HepG2 (cell line): ENCODE results near the gene ENDOG. TPM values are rescaled to one million over a fixed set of nuclear protein-coding genes. Genes with fewer than 3 reads are reported as not detected.

Experiments
- ATAC-seq: fragments of 200-7000 bp; cut with Tn5 transposase; 3 replicates; pipeline ENCODE4 v1.9.1; 2020; ENCODE audit warnings: mild to moderate bottlenecking, moderate library complexity
- BruUV-seq: library from RNA; stranded (reverse); fragments of 400-500 nt; replicated peaks from 2 replicates; lab custom pipeline; 2021; lab: Mats Ljungman, UMichigan
- CTCF ChIA-PET: fragments of 300-600 bp; formaldehyde crosslinking; extraction: SDS; loops from one replicate; lab custom pipeline; 2021; ENCODE audit warnings: low total read pairs, inconsistent platforms, low intra/inter-chr PET ratio; lab: Yijun Ruan, JAX
- POLR2A ChIA-PET: fragments of 350-600 bp; sonication (Branson Sonifier 250); formaldehyde crosslinking; loops from one replicate; lab custom pipeline; 2020; ENCODE audit warnings: antibody characterized with exemption, inconsistent platforms; lab: Yijun Ruan, JAX
- DNase-seq: peaks from one replicate; pipeline ENCODE4 v3.0.0-alpha.2; 2015; ENCODE audit warnings: low spot score
- FAIRE-seq: peaks from 3 replicates; lab custom pipeline; 2011; peaks lifted over from hg19 to GRCh38; lab: Jason Lieb, UNC
- H2AFZ ChIP-seq: one replicate; pipeline ENCODE4 v1.6.1; 2011; ENCODE audit warnings: low read length, inconsistent platforms
- H3K27ac ChIP-seq: fragments of 300-600 bp; 3 replicates; pipeline ENCODE4 v1.8.0; 2011; ENCODE audit warnings: mixed run types, mild to moderate bottlenecking, mixed read lengths, low read length, inconsistent platforms; ENCODE audit not compliant: insufficient read depth; ENCODE audit errors: extremely low read length
- H3K27me3 ChIP-seq, 2 experiments: fragments of 200-600 bp in 1 of 2; 2 replicates in 1 of 2; 3 replicates in 1 of 2; pipeline versions ENCODE4 v1.6.0 to v1.8.0; 2011; ENCODE audit warnings: low read length in 2 of 2, mild to moderate bottlenecking in 2 of 2, moderate library complexity in 2 of 2, inconsistent platforms in 1 of 2; ENCODE audit not compliant: insufficient read depth in 2 of 2, control insufficient read depth in 1 of 2
- H3K36me3 ChIP-seq, 2 experiments: fragments of 200-600 bp in 1 of 2; replicated peaks in 1 of 2; 2 replicates in 1 of 2; 3 replicates in 1 of 2; pipeline versions ENCODE4 v1.5.1 to v1.8.0; 2011; ENCODE audit warnings: low read length in 2 of 2, inconsistent platforms in 1 of 2; ENCODE audit not compliant: insufficient read depth in 2 of 2, control insufficient read depth in 1 of 2
- H3K4me1 ChIP-seq: 2 replicates; pipeline ENCODE4 v1.5.1; 2012; ENCODE audit warnings: low read length, inconsistent platforms; ENCODE audit not compliant: insufficient read depth
- H3K4me2 ChIP-seq: 2 replicates; pipeline ENCODE4 v1.6.0; 2011; ENCODE audit warnings: low read depth, low read length, inconsistent platforms
- H3K4me3 ChIP-seq, 3 experiments: fragments of 200-600 bp in 1 of 3; sonication (generic), shearing (Covaris generic) in 1 of 3; replicated peaks in 1 of 3; 2 replicates each; pipeline ENCODE4 v1.5.1; 2011 to 2016; ENCODE audit warnings: low read length in 3 of 3, inconsistent platforms in 2 of 3, low read depth in 2 of 3, mild to moderate bottlenecking in 2 of 3, control low read depth in 1 of 3, mixed read lengths in 1 of 3; ENCODE audit not compliant: insufficient read depth in 1 of 3
- H3K79me2 ChIP-seq: one replicate; pipeline ENCODE4 v1.6.1; 2011; ENCODE audit warnings: low read length, inconsistent platforms; ENCODE audit not compliant: insufficient read depth
- H3K9ac ChIP-seq: 2 replicates; pipeline ENCODE4 v1.6.0; 2011; ENCODE audit warnings: mild to moderate bottlenecking, low read depth, low read length, inconsistent platforms; ENCODE audit not compliant: insufficient read depth
- H3K9me3 ChIP-seq: 2 replicates; pipeline ENCODE4 v1.5.1; 2012; ENCODE audit warnings: mild to moderate bottlenecking, low read length
- H4K20me1 ChIP-seq: 2 replicates; pipeline ENCODE4 v1.6.0; 2011; ENCODE audit warnings: inconsistent platforms, mild to moderate bottlenecking, low read length, moderate library complexity; ENCODE audit not compliant: insufficient read depth
- DNMT1 ChIP-seq: sonication (generic); formaldehyde crosslinking; IDR thresholded peaks from 2 replicates; pipeline ENCODE4 v1.5.1; 2020; ENCODE audit warnings: mild to moderate bottlenecking, missing genetic modification reagents
- ELF3 ChIP-seq: IDR thresholded peaks from 2 replicates; pipeline ENCODE4 v1.6.1; 2016; ENCODE audit warnings: missing genetic modification reagents, missing compliant biosample characterization
- IKZF1 ChIP-seq: fragments of 450-650 bp; IDR thresholded peaks from 2 replicates; pipeline ENCODE4 v1.7.1; 2016
- NFE2 ChIP-seq: sonication (generic); formaldehyde crosslinking; IDR thresholded peaks from 2 replicates; pipeline ENCODE4 v1.4.0; 2020; ENCODE audit warnings: missing genetic modification reagents
- REL ChIP-seq: sonication (generic); formaldehyde crosslinking; conservative IDR thresholded peaks from 2 replicates; pipeline ENCODE4 v1.8.0; 2022; ENCODE audit warnings: mild to moderate bottlenecking, missing genetic modification reagents, moderate library complexity
- SKI ChIP-seq: fragments of 450-650 bp; IDR thresholded peaks from one replicate; pipeline ENCODE4 v1.6.1; 2018; ENCODE audit warnings: mild to moderate bottlenecking; ENCODE audit not compliant: partially characterized antibody
- SOX5 ChIP-seq: IDR thresholded peaks from 2 replicates; pipeline ENCODE4 v1.6.1; 2016; ENCODE audit warnings: borderline replicate concordance
- SYNCRIP ChIP-seq: fragments of 200-400 bp; formaldehyde crosslinking; IDR thresholded peaks from 2 replicates; pipeline ENCODE4 v1.6.1; 2018; ENCODE audit warnings: mild to moderate bottlenecking, low read depth, low read length; ENCODE audit not compliant: insufficient read depth
- TBP ChIP-seq: sonication (generic); formaldehyde crosslinking; IDR thresholded peaks from 2 replicates; pipeline ENCODE4 v1.5.0; 2020; ENCODE audit warnings: missing genetic modification reagents
- ZNF224 ChIP-seq: sonication (generic); formaldehyde crosslinking; IDR thresholded peaks from 2 replicates; pipeline ENCODE4 v1.5.0; 2020; ENCODE audit warnings: mild to moderate bottlenecking, missing genetic modification reagents
- ZNF354B ChIP-seq: sonication (generic); formaldehyde crosslinking; IDR thresholded peaks from 2 replicates; pipeline ENCODE4 v1.8.0; 2022; ENCODE audit warnings: mild to moderate bottlenecking, missing genetic modification reagents
- ZNF7 ChIP-seq: IDR thresholded peaks from 2 replicates; pipeline ENCODE4 v1.6.1; 2016; ENCODE audit warnings: missing biosample characterization, missing genetic modification reagents
- ZNF850 ChIP-seq: sonication (generic); formaldehyde crosslinking; conservative IDR thresholded peaks from 2 replicates; pipeline ENCODE4 v1.9.0; 2021; ENCODE audit warnings: mild to moderate bottlenecking, missing genetic modification reagents
- WGBS: methylation state at CpG from one replicate; pipeline ENCODE4 v1.1.6; 2017; ENCODE audit warnings: low lambda C conversion rate; 5-methylcytosine and 5-hydroxymethylcytosine counted together
- in situ Hi-C: cut with HindIII; loops from 2 replicates; pipeline ENCODE4 v1.10.0; 2017; ENCODE audit warnings: low pct_unique_long_range_greater_than_20kb; ENCODE audit not compliant: extremely low pct_ligation_motif_present
- intact Hi-C: fragments of 100-400 bp; cut with micrococcal nuclease; formaldehyde crosslinking; loops from one replicate; pipeline ENCODE4 v1.10.0; 2022; ENCODE audit not compliant: unreplicated experiment
- polyA plus RNA-seq, 8 experiments: library from polyadenylated mRNA; depleted of rRNA in 3 of 8; stranded (reverse) in 7 of 8; unstranded in 1 of 8; fragments of >200 nt; fragmentation: Illumina TruSeq in 4 of 8; extraction: Trizol in 4 of 8; gene quantifications; 2 replicates each; pipeline versions ENCODE4 v1.2.1 to v1.2.3, GENCODE V29; 2011 to 2016; ENCODE audit warnings: low read depth in 4 of 8, missing spikeins in 1 of 8, mixed read lengths in 1 of 8; ENCODE audit not compliant: insufficient read depth in 1 of 8
- total RNA-seq, 5 experiments: library from RNA; depleted of rRNA; stranded (reverse); fragments of >200 nt; fragmentation: Illumina TruSeq; extraction: Trizol; gene quantifications; 2 replicates each; pipeline ENCODE4 v1.2.3, GENCODE V29; 2016; ENCODE audit warnings: low read depth in 1 of 5
- TF ChIP-seq, protein P1 (sequence below): sonication (generic); formaldehyde crosslinking; IDR thresholded peaks from 2 replicates; pipeline ENCODE4 v1.5.0; 2020; ENCODE audit warnings: missing genetic modification reagents
- TF ChIP-seq, protein P2 (sequence below): sonication (generic); formaldehyde crosslinking; IDR thresholded peaks from 2 replicates; pipeline ENCODE4 v1.4.0; 2020; ENCODE audit warnings: mild to moderate bottlenecking, missing genetic modification reagents
- TF ChIP-seq, protein P3 (sequence below): sonication (generic); formaldehyde crosslinking; IDR thresholded peaks from 2 replicates; pipeline ENCODE4 v1.4.0; 2020; ENCODE audit warnings: mild to moderate bottlenecking, missing genetic modification reagents, borderline replicate concordance
- TF ChIP-seq, protein P4 (sequence below): sonication (generic); formaldehyde crosslinking; IDR thresholded peaks from 2 replicates; pipeline ENCODE4 v1.5.1; 2020; ENCODE audit warnings: mild to moderate bottlenecking, moderate library complexity, missing genetic modification reagents
- TF ChIP-seq, protein P5 (sequence below): sonication (generic); formaldehyde crosslinking; IDR thresholded peaks from 2 replicates; pipeline ENCODE4 v1.5.1; 2020; ENCODE audit warnings: missing genetic modification reagents, mild to moderate bottlenecking, borderline replicate concordance

ENDOG gene
- total and polyA plus RNA-seq, 2 of the 13 experiments (the other 11 are each of a cell fraction or from before 2014, with no cell fraction given) = 26.3 to 28.8 TPM

DNA sequence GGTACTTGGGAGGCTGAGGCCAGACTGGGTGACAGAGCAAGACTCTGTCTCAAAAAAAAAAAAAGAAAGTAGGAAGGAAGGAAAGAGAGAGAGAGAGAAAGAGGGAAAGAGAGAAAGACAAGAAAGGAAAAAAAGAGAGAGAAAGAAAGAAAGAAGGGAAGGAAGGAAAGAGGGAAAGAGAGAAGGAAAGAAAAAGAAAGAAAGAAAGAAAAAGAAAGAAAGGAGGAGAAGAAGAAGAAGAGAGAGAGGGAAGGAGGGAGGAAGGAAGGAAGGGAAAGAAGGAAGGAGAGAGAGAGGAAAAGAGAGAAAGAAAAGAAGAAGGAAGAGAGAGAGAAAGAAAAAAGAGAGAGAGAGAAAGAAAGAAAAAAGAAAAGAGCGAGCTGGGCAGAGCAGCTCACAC is 43.5 kb upstream of the ENDOG start:
- H3K27ac ChIP-seq = no peak overlapping the region
- peaks cover 14% of the 10 kb centered on the region for H3K79me2 ChIP-seq
- H3K9ac ChIP-seq = no peak overlapping the region
- no peaks in the 10 kb centered on the region; a peak in 1 of 5 replicates for H3K27me3 ChIP-seq
- H2AFZ ChIP-seq = no peak overlapping the region
- no peak for TF ChIP-seq IKZF1
- TF ChIP-seq, protein P1, sequence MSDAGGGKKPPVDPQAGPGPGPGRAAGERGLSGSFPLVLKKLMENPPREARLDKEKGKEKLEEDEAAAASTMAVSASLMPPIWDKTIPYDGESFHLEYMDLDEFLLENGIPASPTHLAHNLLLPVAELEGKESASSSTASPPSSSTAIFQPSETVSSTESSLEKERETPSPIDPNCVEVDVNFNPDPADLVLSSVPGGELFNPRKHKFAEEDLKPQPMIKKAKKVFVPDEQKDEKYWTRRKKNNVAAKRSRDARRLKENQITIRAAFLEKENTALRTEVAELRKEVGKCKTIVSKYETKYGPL (CRISPR knock-in tag) = no peak
- no peak for TF ChIP-seq NFE2 (CRISPR knock-in tag)
- TF ChIP-seq ZNF7 (CRISPR knock-in tag) = no peak
- TF ChIP-seq, protein P2, sequence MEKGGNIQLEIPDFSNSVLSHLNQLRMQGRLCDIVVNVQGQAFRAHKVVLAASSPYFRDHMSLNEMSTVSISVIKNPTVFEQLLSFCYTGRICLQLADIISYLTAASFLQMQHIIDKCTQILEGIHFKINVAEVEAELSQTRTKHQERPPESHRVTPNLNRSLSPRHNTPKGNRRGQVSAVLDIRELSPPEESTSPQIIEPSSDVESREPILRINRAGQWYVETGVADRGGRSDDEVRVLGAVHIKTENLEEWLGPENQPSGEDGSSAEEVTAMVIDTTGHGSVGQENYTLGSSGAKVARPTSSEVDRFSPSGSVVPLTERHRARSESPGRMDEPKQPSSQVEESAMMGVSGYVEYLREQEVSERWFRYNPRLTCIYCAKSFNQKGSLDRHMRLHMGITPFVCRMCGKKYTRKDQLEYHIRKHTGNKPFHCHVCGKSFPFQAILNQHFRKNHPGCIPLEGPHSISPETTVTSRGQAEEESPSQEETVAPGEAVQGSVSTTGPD (CRISPR knock-in tag) = no peak
- no peak for TF ChIP-seq TBP (CRISPR knock-in tag)
- TF ChIP-seq, protein P3, sequence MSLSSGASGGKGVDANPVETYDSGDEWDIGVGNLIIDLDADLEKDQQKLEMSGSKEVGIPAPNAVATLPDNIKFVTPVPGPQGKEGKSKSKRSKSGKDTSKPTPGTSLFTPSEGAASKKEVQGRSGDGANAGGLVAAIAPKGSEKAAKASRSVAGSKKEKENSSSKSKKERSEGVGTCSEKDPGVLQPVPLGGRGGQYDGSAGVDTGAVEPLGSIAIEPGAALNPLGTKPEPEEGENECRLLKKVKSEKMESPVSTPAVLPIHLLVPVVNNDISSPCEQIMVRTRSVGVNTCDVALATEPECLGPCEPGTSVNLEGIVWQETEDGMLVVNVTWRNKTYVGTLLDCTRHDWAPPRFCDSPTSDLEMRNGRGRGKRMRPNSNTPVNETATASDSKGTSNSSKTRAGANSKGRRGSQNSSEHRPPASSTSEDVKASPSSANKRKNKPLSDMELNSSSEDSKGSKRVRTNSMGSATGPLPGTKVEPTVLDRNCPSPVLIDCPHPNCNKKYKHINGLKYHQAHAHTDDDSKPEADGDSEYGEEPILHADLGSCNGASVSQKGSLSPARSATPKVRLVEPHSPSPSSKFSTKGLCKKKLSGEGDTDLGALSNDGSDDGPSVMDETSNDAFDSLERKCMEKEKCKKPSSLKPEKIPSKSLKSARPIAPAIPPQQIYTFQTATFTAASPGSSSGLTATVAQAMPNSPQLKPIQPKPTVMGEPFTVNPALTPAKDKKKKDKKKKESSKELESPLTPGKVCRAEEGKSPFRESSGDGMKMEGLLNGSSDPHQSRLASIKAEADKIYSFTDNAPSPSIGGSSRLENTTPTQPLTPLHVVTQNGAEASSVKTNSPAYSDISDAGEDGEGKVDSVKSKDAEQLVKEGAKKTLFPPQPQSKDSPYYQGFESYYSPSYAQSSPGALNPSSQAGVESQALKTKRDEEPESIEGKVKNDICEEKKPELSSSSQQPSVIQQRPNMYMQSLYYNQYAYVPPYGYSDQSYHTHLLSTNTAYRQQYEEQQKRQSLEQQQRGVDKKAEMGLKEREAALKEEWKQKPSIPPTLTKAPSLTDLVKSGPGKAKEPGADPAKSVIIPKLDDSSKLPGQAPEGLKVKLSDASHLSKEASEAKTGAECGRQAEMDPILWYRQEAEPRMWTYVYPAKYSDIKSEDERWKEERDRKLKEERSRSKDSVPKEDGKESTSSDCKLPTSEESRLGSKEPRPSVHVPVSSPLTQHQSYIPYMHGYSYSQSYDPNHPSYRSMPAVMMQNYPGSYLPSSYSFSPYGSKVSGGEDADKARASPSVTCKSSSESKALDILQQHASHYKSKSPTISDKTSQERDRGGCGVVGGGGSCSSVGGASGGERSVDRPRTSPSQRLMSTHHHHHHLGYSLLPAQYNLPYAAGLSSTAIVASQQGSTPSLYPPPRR (CRISPR knock-in tag) = no peak
- TF ChIP-seq, protein P4, sequence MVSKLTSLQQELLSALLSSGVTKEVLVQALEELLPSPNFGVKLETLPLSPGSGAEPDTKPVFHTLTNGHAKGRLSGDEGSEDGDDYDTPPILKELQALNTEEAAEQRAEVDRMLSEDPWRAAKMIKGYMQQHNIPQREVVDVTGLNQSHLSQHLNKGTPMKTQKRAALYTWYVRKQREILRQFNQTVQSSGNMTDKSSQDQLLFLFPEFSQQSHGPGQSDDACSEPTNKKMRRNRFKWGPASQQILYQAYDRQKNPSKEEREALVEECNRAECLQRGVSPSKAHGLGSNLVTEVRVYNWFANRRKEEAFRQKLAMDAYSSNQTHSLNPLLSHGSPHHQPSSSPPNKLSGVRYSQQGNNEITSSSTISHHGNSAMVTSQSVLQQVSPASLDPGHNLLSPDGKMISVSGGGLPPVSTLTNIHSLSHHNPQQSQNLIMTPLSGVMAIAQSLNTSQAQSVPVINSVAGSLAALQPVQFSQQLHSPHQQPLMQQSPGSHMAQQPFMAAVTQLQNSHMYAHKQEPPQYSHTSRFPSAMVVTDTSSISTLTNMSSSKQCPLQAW (CRISPR knock-in tag) = no peak
- no peak for TF ChIP-seq SKI
- no peak for TF ChIP-seq ZNF224 (CRISPR knock-in tag)
- TF ChIP-seq REL (CRISPR knock-in tag) = no peak
- TF ChIP-seq SOX5 (CRISPR knock-in tag) = no peak
- TF ChIP-seq, protein P5, sequence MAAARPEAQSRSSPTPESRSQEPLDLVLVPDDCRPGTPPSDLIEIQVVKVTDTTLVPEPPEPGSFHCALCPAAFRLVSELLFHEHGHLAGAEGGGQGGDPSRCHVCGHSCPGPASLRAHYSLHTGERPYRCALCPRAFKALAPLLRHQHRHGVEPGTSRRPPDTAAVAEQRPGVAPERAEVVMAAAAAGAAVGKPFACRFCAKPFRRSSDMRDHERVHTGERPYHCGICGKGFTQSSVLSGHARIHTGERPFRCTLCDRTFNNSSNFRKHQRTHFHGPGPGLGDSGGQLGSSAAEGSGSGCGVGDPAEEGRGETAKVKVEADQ (CRISPR knock-in tag) = no peak
- no peak for TF ChIP-seq SYNCRIP
- TF ChIP-seq ZNF354B = no peak
- no peak for TF ChIP-seq DNMT1 (CRISPR knock-in tag)
- TF ChIP-seq ELF3 (CRISPR knock-in tag) = no peak
- no peak for TF ChIP-seq ZNF850 (CRISPR knock-in tag)
- POLR2A ChIA-PET = no interaction called here
- H3K36me3 ChIP-seq = no peaks in the 10 kb centered on the region
- H4K20me1 ChIP-seq = no peaks in the 10 kb centered on the region
- no peak for ATAC-seq
- CTCF ChIA-PET = no interaction called here
- no peak overlapping the region for H3K4me3 ChIP-seq
- intact Hi-C loops (no loop called here), in situ Hi-C loops (no loop called here)
- WGBS = 88% methylated on average over 1 of the region's 1 CpG
- BruUV-seq = no TSS peak
- no peak for FAIRE-seq
- peaks cover 16% of the 10 kb centered on the region for H3K4me1 ChIP-seq
- no peak for DNase-seq
- no peak overlapping the region for H3K4me2 ChIP-seq
- H3K9me3 ChIP-seq = no peaks in the 10 kb centered on the region
